ENCODE data around the gene UQCR11. TPM values are rescaled to one million over a fixed set of nuclear protein-coding genes. Genes with fewer than 3 reads are reported as not detected.

UQCR11 gene
- total RNA-seq, 3 donors from 2014 or later (not counting 1 experiment from before 2014, with no cell fraction given): 91.2 to 142 (median 99.1) TPM

DNA sequence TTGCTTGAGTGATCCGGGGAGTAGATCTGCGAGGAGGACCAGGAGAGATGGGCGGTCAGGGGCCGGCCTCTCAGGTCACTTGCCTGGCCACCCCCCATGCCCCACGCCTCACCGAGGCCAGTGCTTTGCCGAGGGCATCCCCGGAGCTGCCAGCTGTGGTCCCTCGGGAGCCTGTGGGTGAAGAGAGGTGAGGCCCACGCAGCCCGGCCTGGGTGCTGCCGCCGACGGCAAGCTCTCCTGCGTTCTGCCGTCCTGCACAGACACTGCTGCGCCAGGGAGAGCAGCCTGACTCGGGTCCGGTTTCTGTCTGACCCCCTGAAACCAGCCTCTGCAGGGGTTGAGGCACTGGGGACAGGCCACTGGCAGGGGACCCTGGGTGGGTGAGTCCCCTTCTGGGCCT is 15.8 kb upstream of the UQCR11 start:
- H3K27me3 ChIP-seq (ENCODE audit: control insufficient read depth, insufficient read depth, low read length): no peaks in the 10 kb centered on the region
- H3K36me3 ChIP-seq (ENCODE audit: control insufficient read depth, insufficient read depth, low read length): peaks cover 21% of the 10 kb centered on the region
- Mint-ChIP-seq H3K4me3 (no peak overlapping the region), H3K27ac (no peak overlapping the region), H3K27me3 (ENCODE audit: low read depth in 2 of 2) (no peaks in the 10 kb centered on the region), H3K36me3 (no peaks in the 10 kb centered on the region), H3K9me3 (no peaks in the 10 kb centered on the region), H3K4me1 (peaks cover 0 to 13% of the 10 kb centered on the region in 2 donors)
- intact Hi-C loops (cut with micrococcal nuclease): no loop called here
- H3K27ac ChIP-seq (ENCODE audit: low read length): no peak overlapping the region
- ATAC-seq: no peak
- no peak overlapping the region for H3K4me3 ChIP-seq (ENCODE audit: low read length)
- TF ChIP-seq CTCF (IDR thresholded peaks at IDR 0.05): no peak
- no peaks in the 10 kb centered on the region for H3K9me3 ChIP-seq (ENCODE audit: control insufficient read depth, insufficient read depth, low read length)
- no peaks in the 10 kb centered on the region for H3K4me1 ChIP-seq (ENCODE audit: control insufficient read depth, insufficient read depth, low read length)
- 90% methylated on average over 19 of the region's 19 CpGs for WGBS (ENCODE audit: insufficient coverage)
- no peak for DNase-seq

GRCh38 chr19:1620502-1620901 is 15.2 kb upstream of the UQCR11 start:
- Mint-ChIP-seq H3K27me3 (ENCODE audit: low read depth in 2 of 2) (no peaks in the 10 kb centered on the region), H3K36me3 (no peaks in the 10 kb centered on the region), H3K9me3 (no peaks in the 10 kb centered on the region), H3K4me3 (no peak overlapping the region), H3K4me1 (peaks cover 0 to 13% of the 10 kb centered on the region in 2 donors), H3K27ac (no peak overlapping the region)
- DNase-seq (no peak), ATAC-seq (no peak)
- intact Hi-C loops (cut with micrococcal nuclease): no loop called here
- Histone ChIP-seq H3K36me3 (ENCODE audit: control insufficient read depth, insufficient read depth, low read length) (peaks cover 23% of the 10 kb centered on the region), H3K4me1 (ENCODE audit: control insufficient read depth, insufficient read depth, low read length) (no peaks in the 10 kb centered on the region), H3K27ac (ENCODE audit: low read length) (no peak overlapping the region), H3K4me3 (ENCODE audit: low read length) (no peak overlapping the region), H3K27me3 (ENCODE audit: control insufficient read depth, insufficient read depth, low read length) (no peaks in the 10 kb centered on the region), H3K9me3 (ENCODE audit: control insufficient read depth, insufficient read depth, low read length) (no peaks in the 10 kb centered on the region)
- 91% methylated on average over 11 of the region's 11 CpGs for WGBS (ENCODE audit: insufficient coverage)
- TF ChIP-seq CTCF (IDR thresholded peaks at IDR 0.05): no peak

- Histone ChIP-seq H3K4me1 (ENCODE audit: control insufficient read depth, insufficient read depth, low read length) (no peaks in the 10 kb centered on the region), H3K27me3 (ENCODE audit: control insufficient read depth, insufficient read depth, low read length) (no peaks in the 10 kb centered on the region), H3K27ac (ENCODE audit: low read length) (no peak overlapping the region), H3K36me3 (ENCODE audit: control insufficient read depth, insufficient read depth, low read length) (peaks cover 29% of the 10 kb centered on the region), H3K4me3 (ENCODE audit: low read length) (no peak overlapping the region), H3K9me3 (ENCODE audit: control insufficient read depth, insufficient read depth, low read length) (no peaks in the 10 kb centered on the region)
- intact Hi-C loops (cut with micrococcal nuclease): no loop called here
- Mint-ChIP-seq H3K27ac (no peak overlapping the region), H3K9me3 (no peaks in the 10 kb centered on the region), H3K4me3 (no peak overlapping the region), H3K27me3 (ENCODE audit: low read depth in 2 of 2) (no peaks in the 10 kb centered on the region), H3K4me1 (peaks cover 0 to 11% of the 10 kb centered on the region in 2 donors), H3K36me3 (no peaks in the 10 kb centered on the region)
- WGBS (ENCODE audit: insufficient coverage): 96% methylated on average over 18 of the region's 18 CpGs
- DNase-seq (no peak), ATAC-seq (no peak)
- TF ChIP-seq CTCF (IDR thresholded peaks at IDR 0.05): no peak
These were observed 14.4 kb upstream of the UQCR11 start for GRCh38 chr19:1619703-1620102.

GRCh38 chr19:1619094-1619439 is 13.8 kb upstream of the UQCR11 start:
- Histone ChIP-seq H3K36me3 (ENCODE audit: control insufficient read depth, insufficient read depth, low read length) (peaks cover 32% of the 10 kb centered on the region), H3K27ac (ENCODE audit: low read length) (no peak overlapping the region), H3K4me1 (ENCODE audit: control insufficient read depth, insufficient read depth, low read length) (no peaks in the 10 kb centered on the region), H3K27me3 (ENCODE audit: control insufficient read depth, insufficient read depth, low read length) (no peaks in the 10 kb centered on the region), H3K9me3 (ENCODE audit: control insufficient read depth, insufficient read depth, low read length) (no peaks in the 10 kb centered on the region), H3K4me3 (ENCODE audit: low read length) (no peak overlapping the region)
- Mint-ChIP-seq H3K27ac (no peak overlapping the region), H3K36me3 (no peaks in the 10 kb centered on the region), H3K4me3 (no peak overlapping the region), H3K9me3 (no peaks in the 10 kb centered on the region), H3K4me1 (peaks cover 0 to 7% of the 10 kb centered on the region in 2 donors), H3K27me3 (ENCODE audit: low read depth in 2 of 2) (no peaks in the 10 kb centered on the region)
- no peak for DNase-seq
- ATAC-seq: no peak
- intact Hi-C loops (cut with micrococcal nuclease): no loop called here
- TF ChIP-seq CTCF (IDR thresholded peaks at IDR 0.05): no peak
- 96% methylated on average over 26 of the region's 26 CpGs for WGBS (ENCODE audit: insufficient coverage)

Measured in natural killer cell (primary cell).